ENCODE results near the gene RERE. TPM values are rescaled to one million over a fixed set of nuclear protein-coding genes. Genes with fewer than 3 reads are reported as not detected.

Gene RERE
- total and polyA plus RNA-seq, 2 donors (not counting 3 experiments of a cell fraction or from before 2014, with no cell fraction given): 14.1 to 113 TPM

DNA sequence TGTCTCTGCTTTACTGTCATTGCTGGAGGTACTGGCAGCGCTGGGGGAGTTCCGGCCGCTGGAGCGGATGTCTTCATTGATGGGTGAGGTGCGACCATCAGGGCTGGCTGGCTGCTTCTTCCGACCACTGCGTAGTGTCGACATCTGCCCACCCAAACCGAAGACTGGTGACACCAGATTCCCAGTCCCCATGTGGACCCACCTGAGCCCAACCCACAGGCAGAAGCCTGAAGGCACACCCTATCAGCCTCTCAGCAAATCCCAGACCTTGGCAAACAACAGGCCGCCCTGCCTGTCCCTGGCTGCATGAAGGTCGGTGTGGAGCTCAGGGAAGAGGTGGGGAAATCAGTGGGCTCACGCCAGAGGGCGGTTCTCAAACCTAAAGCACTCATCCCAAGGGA, 454.7 kb downstream of the RERE start:
- no peak overlapping the region for H3K4me3 ChIP-seq (replicated peaks in 1 of 3; ENCODE audit: insufficient read depth in 1 of 3, low read depth in 1 of 3, low read length in 3 of 3)
- no peaks in the 10 kb centered on the region for H3K9me3 ChIP-seq (replicated peaks; ENCODE audit: control insufficient read depth, insufficient read depth, low read length)
- no peaks in the 10 kb centered on the region for H3K4me1 ChIP-seq (ENCODE audit: control insufficient read depth, extremely low read depth, insufficient read depth, low read length)
- intact Hi-C loops (cut with micrococcal nuclease) (no loop called here), dilution Hi-C loops (cut with MboI; ENCODE audit: extremely low pct_ligation_motif_present, low sequenced_read_pairs) (no loop called here)
- no peaks in the 10 kb centered on the region for H3K9me1 ChIP-seq (replicated peaks; ENCODE audit: control insufficient read depth, extremely low read depth, insufficient read depth, low read length)
- H3K79me2 ChIP-seq (ENCODE audit: control insufficient read depth, insufficient read depth, low read length): peaks cover 3% of the 10 kb centered on the region
- H3K4me2 ChIP-seq (ENCODE audit: insufficient read depth, low read length): no peak overlapping the region
- FAIRE-seq (no peak), DNase-seq (ENCODE audit: low read depth, low spot score) (no peak)
- no peak overlapping the region for H3K27ac ChIP-seq (ENCODE audit: insufficient read depth, low read depth, low read length)
- POLR2A ChIA-PET: no interaction called here
- TF ChIP-seq, protein P1, sequence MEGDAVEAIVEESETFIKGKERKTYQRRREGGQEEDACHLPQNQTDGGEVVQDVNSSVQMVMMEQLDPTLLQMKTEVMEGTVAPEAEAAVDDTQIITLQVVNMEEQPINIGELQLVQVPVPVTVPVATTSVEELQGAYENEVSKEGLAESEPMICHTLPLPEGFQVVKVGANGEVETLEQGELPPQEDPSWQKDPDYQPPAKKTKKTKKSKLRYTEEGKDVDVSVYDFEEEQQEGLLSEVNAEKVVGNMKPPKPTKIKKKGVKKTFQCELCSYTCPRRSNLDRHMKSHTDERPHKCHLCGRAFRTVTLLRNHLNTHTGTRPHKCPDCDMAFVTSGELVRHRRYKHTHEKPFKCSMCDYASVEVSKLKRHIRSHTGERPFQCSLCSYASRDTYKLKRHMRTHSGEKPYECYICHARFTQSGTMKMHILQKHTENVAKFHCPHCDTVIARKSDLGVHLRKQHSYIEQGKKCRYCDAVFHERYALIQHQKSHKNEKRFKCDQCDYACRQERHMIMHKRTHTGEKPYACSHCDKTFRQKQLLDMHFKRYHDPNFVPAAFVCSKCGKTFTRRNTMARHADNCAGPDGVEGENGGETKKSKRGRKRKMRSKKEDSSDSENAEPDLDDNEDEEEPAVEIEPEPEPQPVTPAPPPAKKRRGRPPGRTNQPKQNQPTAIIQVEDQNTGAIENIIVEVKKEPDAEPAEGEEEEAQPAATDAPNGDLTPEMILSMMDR (IDR thresholded peaks at IDR 0.05; ENCODE audit: extremely low read depth in 1 of 2, insufficient read depth in 1 of 2, low read depth in 1 of 2, low read length in 2 of 2): no peak
- TF ChIP-seq JUN (IDR thresholded peaks at IDR 0.05; ENCODE audit: borderline replicate concordance, insufficient read depth, insufficient read length, low read depth): no peak
- TF ChIP-seq EZH2 (IDR thresholded peaks at IDR 0.05; ENCODE audit: borderline replicate concordance, low read depth, low read length, severe bottlenecking): no peak
- no peak for TF ChIP-seq POLR2A (IDR thresholded peaks at IDR 0.05; ENCODE audit: low read depth, low read length)
- TF ChIP-seq FOS (IDR thresholded peaks at IDR 0.05; ENCODE audit: borderline replicate concordance, insufficient read depth, low read length): no peak
- no peak for TF ChIP-seq MYC (IDR thresholded peaks at IDR 0.05; ENCODE audit: low read depth, low read length)
- CTCF ChIA-PET: interaction anchor here (1.3 kb wide), 1 partner anchor 9 kb away, joined by 4 read pairs; no protein-coding TSS in a partner anchor
- no peaks in the 10 kb centered on the region for H3K27me3 ChIP-seq (ENCODE audit: control insufficient read depth in 2 of 2, insufficient read depth in 2 of 2, low read length in 2 of 2)
- no peaks in the 10 kb centered on the region for H4K20me1 ChIP-seq (replicated peaks; ENCODE audit: control insufficient read depth, extremely low read depth, insufficient read depth, low read length)
- no peak overlapping the region for H3K9ac ChIP-seq (replicated peaks; ENCODE audit: extremely low read depth, insufficient read depth, low read length)
- no TSS peak for BruUV-seq (replicated peaks)
- no peak overlapping the region for H2AFZ ChIP-seq (ENCODE audit: low read depth, low read length)
- peaks cover 10 to 66% of the 10 kb centered on the region in 2 experiments for H3K36me3 ChIP-seq (ENCODE audit: control insufficient read depth in 2 of 2, extremely low read depth in 1 of 2, insufficient read depth in 2 of 2, low read length in 2 of 2)
